Esophagus (tissue), 2 donors: ENCODE measurements around the gene PACRG. TPM values are rescaled to one million over a fixed set of nuclear protein-coding genes. Genes with fewer than 3 reads are reported as not detected.
A peak's percentile ranks its signal among the peaks of the same experiment; 100 is the strongest.

Experiments
- H3K27ac ChIP-seq, 2 donors: one replicate each; pipeline ENCODE4 v1.5.1; 2013; ENCODE audit warnings: low read depth in 2 of 2, mild to moderate bottlenecking in 2 of 2, inconsistent platforms in 1 of 2, low read length in 1 of 2, moderate library complexity in 1 of 2
- H3K27me3 ChIP-seq, 2 donors: one replicate each; pipeline ENCODE4 v1.6.1; 2013; ENCODE audit warnings: low read length in 2 of 2, control low read depth in 1 of 2, mild to moderate bottlenecking in 1 of 2; ENCODE audit not compliant: insufficient read depth in 2 of 2, control insufficient read depth in 1 of 2
- H3K36me3 ChIP-seq, 2 donors: one replicate each; pipeline ENCODE4 v1.6.1; 2013; ENCODE audit warnings: low read length in 1 of 2; ENCODE audit not compliant: control insufficient read depth in 2 of 2, insufficient read depth in 2 of 2
- H3K4me1 ChIP-seq, 2 donors: one replicate each; pipeline ENCODE4 v1.6.1; 2013; ENCODE audit warnings: low read length in 1 of 2; ENCODE audit not compliant: control insufficient read depth in 2 of 2, insufficient read depth in 2 of 2
- H3K4me3 ChIP-seq, 2 donors: one replicate each; pipeline ENCODE4 v1.5.1; 2013; ENCODE audit warnings: low read length in 2 of 2, mild to moderate bottlenecking in 2 of 2, low read depth in 1 of 2, moderate library complexity in 1 of 2
- H3K9me3 ChIP-seq, 2 donors: one replicate each; pipeline ENCODE4 v1.6.1; 2013; ENCODE audit warnings: mild to moderate bottlenecking in 2 of 2, low read depth in 1 of 2, low read length in 1 of 2, moderate library complexity in 1 of 2; ENCODE audit not compliant: control insufficient read depth in 2 of 2, insufficient read depth in 1 of 2
- WGBS, 2 donors: extraction: QIAGEN DNeasy Blood & Tissue Kit; methylation state at CpG; one replicate each; pipeline ENCODE4 v1.1.7; 2013; 5-methylcytosine and 5-hydroxymethylcytosine counted together
- polyA plus RNA-seq, 2 donors: library from polyadenylated mRNA; stranded (reverse); fragments of 200-250 nt; gene quantifications; one replicate each; pipeline ENCODE4 v1.2.3, GENCODE V29; 2013
- donor health status: healthy with polysubstance abuse.
- donor health status: Bipolar disorder and iron deficiency.

Gene PACRG
- polyA plus RNA-seq, 2 donors: 0.39 to 0.44 TPM

- H3K9me3 ChIP-seq: no peaks in the 10 kb centered on the region
- H3K4me1 ChIP-seq: peaks cover 0 to 4% of the 10 kb centered on the region in 2 donors
- no peak overlapping the region for H3K4me3 ChIP-seq
- no peaks in the 10 kb centered on the region for H3K27me3 ChIP-seq
- H3K27ac ChIP-seq: no peak overlapping the region
- WGBS, 2 donors: 58 to 70% methylated on average over 16 of the region's 16 CpGs
- no peaks in the 10 kb centered on the region for H3K36me3 ChIP-seq
Measured at GRCh38 chr6:163346497-163346961, 618.8 kb downstream of the PACRG start.

DNA sequence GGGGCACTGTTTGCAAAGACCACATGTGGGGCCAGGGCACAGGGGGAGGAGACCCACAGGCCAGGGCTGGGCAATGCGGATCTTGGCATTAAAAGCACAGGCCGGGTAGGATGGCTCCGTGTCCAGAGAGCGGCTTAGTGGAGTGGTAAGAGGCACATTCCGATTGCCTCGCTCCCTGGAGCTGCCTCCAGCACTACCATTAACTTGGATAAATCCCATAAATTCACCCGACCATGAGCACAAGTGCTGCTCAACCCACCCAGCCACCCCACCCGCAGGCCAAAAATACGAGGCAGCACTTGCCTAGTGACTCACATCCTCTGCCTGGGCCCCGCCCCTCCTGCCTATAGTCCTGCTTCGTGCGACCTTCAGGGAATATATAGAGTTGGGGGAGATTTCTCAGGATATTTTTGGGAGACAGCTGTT is 619.3 kb downstream of the PACRG start:
- WGBS, 2 donors: 50 to 68% methylated on average over 12 of the region's 12 CpGs
- H3K27me3 ChIP-seq: no peaks in the 10 kb centered on the region
- no peaks in the 10 kb centered on the region for H3K36me3 ChIP-seq
- no peak overlapping the region for H3K4me3 ChIP-seq
- no peak overlapping the region for H3K27ac ChIP-seq
- peaks cover 0 to 4% of the 10 kb centered on the region in 2 donors for H3K4me1 ChIP-seq
- no peaks in the 10 kb centered on the region for H3K9me3 ChIP-seq

DNA sequence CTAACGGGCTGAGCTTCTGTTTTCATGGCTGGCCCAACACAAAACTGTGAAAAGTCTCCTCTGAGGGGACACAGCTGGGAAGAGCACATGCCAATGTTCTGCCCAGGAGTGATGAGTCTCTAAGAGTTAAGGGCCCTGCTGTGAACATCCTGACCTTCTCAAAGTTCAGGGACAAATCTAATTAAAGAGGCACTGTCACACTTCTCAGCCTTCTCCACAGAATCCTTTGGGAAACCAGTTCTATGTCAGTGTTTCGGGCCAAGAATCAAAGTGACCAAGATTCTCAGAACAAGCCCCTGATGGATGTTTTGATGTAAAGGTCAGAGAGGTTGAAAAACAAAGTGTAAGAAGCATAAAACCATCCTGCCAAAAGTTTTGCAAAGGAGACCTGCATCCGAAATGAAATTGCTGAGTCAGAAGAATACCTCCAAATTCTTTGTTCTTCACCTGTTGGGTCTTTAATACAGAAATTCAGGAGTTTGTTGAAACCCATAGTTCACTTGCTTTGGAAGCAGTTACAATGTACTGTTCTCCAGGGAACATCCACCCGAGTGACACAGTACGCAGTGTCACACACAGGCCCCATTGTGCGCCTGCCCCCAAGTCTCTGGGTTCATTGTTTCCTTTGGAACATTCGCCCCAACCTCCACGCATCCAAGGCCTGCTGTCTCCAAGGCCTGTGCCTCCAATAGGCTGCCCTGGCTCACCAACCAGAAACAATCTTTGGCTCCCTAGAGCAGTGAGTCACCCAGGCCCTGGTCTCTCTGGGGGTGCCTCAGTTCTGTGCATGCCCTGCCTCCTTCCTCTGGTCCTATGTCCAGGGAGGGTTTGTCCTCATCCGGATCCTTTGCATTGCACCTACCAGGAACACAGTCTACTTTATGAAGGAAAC is 621.3 kb downstream of the PACRG start:
- 86 to 92% methylated on average over 9 of the region's 9 CpGs for WGBS, 2 donors
- no peaks in the 10 kb centered on the region for H3K27me3 ChIP-seq
- H3K4me3 ChIP-seq: no peak overlapping the region
- H3K27ac ChIP-seq: no peak overlapping the region
- no peaks in the 10 kb centered on the region for H3K36me3 ChIP-seq
- no peaks in the 10 kb centered on the region for H3K9me3 ChIP-seq
- peaks cover 0 to 4% of the 10 kb centered on the region in 2 donors for H3K4me1 ChIP-seq

GRCh38 chr6:163349696-163350095 is 621.9 kb downstream of the PACRG start:
- H3K4me1 ChIP-seq: peaks cover 0 to 4% of the 10 kb centered on the region in 2 donors
- H3K9me3 ChIP-seq: no peaks in the 10 kb centered on the region
- H3K4me3 ChIP-seq: no peak overlapping the region
- no peak overlapping the region for H3K27ac ChIP-seq
- no peaks in the 10 kb centered on the region for H3K27me3 ChIP-seq
- 93 to 96% methylated on average over 8 of the region's 8 CpGs for WGBS, 2 donors
- H3K36me3 ChIP-seq: no peaks in the 10 kb centered on the region

- H3K4me3 ChIP-seq: no peak overlapping the region
- no peaks in the 10 kb centered on the region for H3K9me3 ChIP-seq
- H3K27me3 ChIP-seq: no peaks in the 10 kb centered on the region
- H3K36me3 ChIP-seq: no peaks in the 10 kb centered on the region
- H3K4me1 ChIP-seq: peaks cover 0 to 4% of the 10 kb centered on the region in 2 donors
- no peak overlapping the region for H3K27ac ChIP-seq
- WGBS, 2 donors: 73 to 75% methylated on average over 6 of the region's 6 CpGs
Measured at GRCh38 chr6:163351013-163351412, 623.2 kb downstream of the PACRG start.

- H3K4me1 ChIP-seq: peaks cover 0 to under 1% of the 10 kb centered on the region in 2 donors
- no peak overlapping the region for H3K4me3 ChIP-seq
- H3K36me3 ChIP-seq: no peaks in the 10 kb centered on the region
- no peak overlapping the region for H3K27ac ChIP-seq
- no peaks in the 10 kb centered on the region for H3K27me3 ChIP-seq
- WGBS, 2 donors: 78 to 81% methylated on average over 16 of the region's 16 CpGs
- H3K9me3 ChIP-seq: no peaks in the 10 kb centered on the region
Measured at GRCh38 chr6:163352011-163352685, 624.4 kb downstream of the PACRG start.

DNA sequence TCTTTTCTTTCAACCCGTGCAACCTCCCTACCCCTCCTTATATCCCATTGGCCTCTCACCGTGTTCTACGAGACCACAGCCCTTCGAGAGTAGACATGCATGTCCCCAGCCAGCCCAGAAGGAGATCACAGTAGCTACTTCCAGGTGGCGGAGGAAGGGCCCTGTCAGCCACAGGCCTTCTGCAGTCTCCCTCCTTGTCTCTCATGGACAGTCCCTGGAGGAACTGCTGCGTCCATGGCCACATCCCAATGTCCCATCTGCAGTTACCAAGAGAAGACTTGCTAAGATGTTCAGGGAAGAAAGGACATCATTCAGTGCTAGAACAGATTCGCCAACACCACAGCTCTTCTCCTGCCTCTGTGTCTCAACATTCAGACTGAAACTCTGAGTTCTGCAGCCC is 625.2 kb downstream of the PACRG start:
- Histone ChIP-seq H3K4me1 (no peaks in the 10 kb centered on the region), H3K9me3 (no peaks in the 10 kb centered on the region), H3K27ac (no peak overlapping the region), H3K4me3 (no peak overlapping the region), H3K27me3 (no peaks in the 10 kb centered on the region), H3K36me3 (no peaks in the 10 kb centered on the region)
- WGBS, 2 donors: 80% methylated on average over 7 of the region's 7 CpGs

- 66 to 68% methylated on average over 8 of the region's 8 CpGs for WGBS, 2 donors
- Histone ChIP-seq H3K9me3 (no peaks in the 10 kb centered on the region), H3K4me1 (no peaks in the 10 kb centered on the region), H3K4me3 (no peak overlapping the region), H3K36me3 (no peaks in the 10 kb centered on the region), H3K27me3 (no peaks in the 10 kb centered on the region), H3K27ac (no peak overlapping the region)
Measured at GRCh38 chr6:163354085-163354484, 626.3 kb downstream of the PACRG start.

GRCh38 chr6:163354761-163355425 is 627.1 kb downstream of the PACRG start:
- no peak overlapping the region for H3K4me3 ChIP-seq
- no peaks in the 10 kb centered on the region for H3K9me3 ChIP-seq
- no peaks in the 10 kb centered on the region for H3K27me3 ChIP-seq
- peak overlapping the region in 1 of 2 donors; percentile 27 for H3K27ac ChIP-seq
- 51 to 52% methylated on average over 13 of the region's 13 CpGs for WGBS, 2 donors
- H3K4me1 ChIP-seq: no peaks in the 10 kb centered on the region
- H3K36me3 ChIP-seq: no peaks in the 10 kb centered on the region
